GM12878 (cell line): ENCODE data around the gene TNXB. TPM values are rescaled to one million over a fixed set of nuclear protein-coding genes. Genes with fewer than 3 reads are reported as not detected.

ENCODE experiments used
- ATAC-seq: fragments of 200-7000 bp; cut with Tn5 transposase; 3 replicates; pipeline ENCODE4 v1.9.1; 2020; ENCODE audit warnings: mild to moderate bottlenecking, moderate library complexity
- BruUV-seq: library from RNA; stranded (reverse); fragments of 400-500 nt; replicated peaks from 2 replicates; lab custom pipeline; 2021; lab: Mats Ljungman, UMichigan
- CTCF ChIA-PET: fragments of 300-600 bp; sonication (Branson Sonifier 250); formaldehyde crosslinking; extraction: SDS; loops from one replicate; lab custom pipeline; 2021; ENCODE audit warnings: inconsistent platforms; lab: Yijun Ruan, JAX
- POLR2A ChIA-PET: fragments of 350-600 bp; formaldehyde crosslinking; extraction: SDS; loops from one replicate; lab custom pipeline; 2021; ENCODE audit warnings: inconsistent platforms; lab: Charles Lee
- RAD21 ChIA-PET: fragments of 300-600 bp; sonication (Branson Sonifier 250); formaldehyde crosslinking; loops from one replicate; lab custom pipeline; 2023; ENCODE audit warnings: antibody characterized with exemption; ENCODE audit not compliant: unreplicated experiment; lab: Charles Lee
- SMC1A ChIA-PET: fragments of 300-600 bp; sonication (Branson Sonifier 250); formaldehyde crosslinking; loops from one replicate; lab custom pipeline; 2023; ENCODE audit not compliant: unreplicated experiment, uncharacterized antibody; lab: Charles Lee
- DNase-seq: peaks from one replicate; pipeline ENCODE4 v3.0.0-alpha.2; 2011; ENCODE audit warnings: low read depth, low spot score
- FAIRE-seq: peaks from 3 replicates; lab custom pipeline; 2011; peaks lifted over from hg19 to GRCh38; lab: Jason Lieb, UNC
- H2AFZ ChIP-seq: 2 replicates; pipeline ENCODE4 v1.6.0; 2011; ENCODE audit warnings: low read depth, low read length, control low read depth; ENCODE audit not compliant: control insufficient read depth
- H3K27ac ChIP-seq: 2 replicates; pipeline ENCODE4 v1.5.1; 2011; ENCODE audit warnings: control low read depth; ENCODE audit not compliant: control insufficient read depth, insufficient read depth
- H3K27me3 ChIP-seq, 2 experiments: replicated peaks in 1 of 2; 2 replicates each; pipeline versions ENCODE4 v1.6.0 to v1.6.1; 2011; ENCODE audit warnings: low read length in 1 of 2; ENCODE audit not compliant: control insufficient read depth in 2 of 2, insufficient read depth in 2 of 2
- H3K36me3 ChIP-seq, 2 experiments: 2 replicates each; pipeline ENCODE4 v1.5.1; 2011; ENCODE audit warnings: low read length in 1 of 2; ENCODE audit not compliant: control insufficient read depth in 2 of 2, insufficient read depth in 2 of 2
- H3K4me1 ChIP-seq: 2 replicates; pipeline ENCODE4 v1.6.1; 2011; ENCODE audit warnings: mild to moderate bottlenecking, low read length, moderate library complexity, mixed read lengths; ENCODE audit not compliant: control insufficient read depth, insufficient read depth
- H3K4me2 ChIP-seq: 2 replicates; pipeline ENCODE4 v1.6.0; 2011; ENCODE audit warnings: control low read depth; ENCODE audit not compliant: control insufficient read depth, insufficient read depth
- H3K4me3 ChIP-seq: fragments of 200-600 bp; sonication (generic); 2 replicates; pipeline ENCODE4 v1.5.1; 2016
- H3K79me2 ChIP-seq: 2 replicates; pipeline ENCODE4 v1.6.0; 2011; ENCODE audit warnings: low read length; ENCODE audit not compliant: control insufficient read depth, insufficient read depth
- H3K9ac ChIP-seq: 2 replicates; pipeline ENCODE4 v1.8.0; 2011; ENCODE audit warnings: low read length, control low read depth, mixed read lengths; ENCODE audit not compliant: control insufficient read depth, insufficient read depth
- H3K9me3 ChIP-seq: replicated peaks from 3 replicates; pipeline ENCODE4 v1.5.1; 2011; ENCODE audit warnings: mild to moderate bottlenecking, low read length; ENCODE audit not compliant: control insufficient read depth, insufficient read depth
- H4K20me1 ChIP-seq: 2 replicates; pipeline ENCODE4 v1.6.0; 2011; ENCODE audit not compliant: control insufficient read depth, insufficient read depth
- BMI1 ChIP-seq: fragments of 450-650 bp; IDR thresholded peaks from 2 replicates; pipeline ENCODE4 v1.6.1; 2016; ENCODE audit warnings: mild to moderate bottlenecking, moderate library complexity, borderline replicate concordance
- FOXK2 ChIP-seq: fragments of 450-650 bp; IDR thresholded peaks from 2 replicates; pipeline ENCODE4 v1.6.1; 2017; ENCODE audit warnings: mild to moderate bottlenecking, moderate library complexity
- IKZF2 ChIP-seq, 2 experiments: fragments of 450-650 bp; IDR thresholded peaks; 2 replicates each; pipeline ENCODE4 v1.6.1; 2017; ENCODE audit warnings: mild to moderate bottlenecking in 2 of 2, moderate library complexity in 2 of 2
- KLF5 ChIP-seq: fragments of 450-650 bp; IDR thresholded peaks from 2 replicates; pipeline ENCODE4 v1.6.1; 2014; ENCODE audit warnings: mild to moderate bottlenecking; ENCODE audit not compliant: partially characterized antibody
- NFIC ChIP-seq: IDR thresholded peaks from 2 replicates; pipeline ENCODE4 v1.6.1; 2012; ENCODE audit warnings: low read depth, mild to moderate bottlenecking, inconsistent platforms, low read length, moderate library complexity
- RFX5 ChIP-seq: IDR thresholded peaks from 2 replicates; pipeline ENCODE4 v1.6.1; 2011; ENCODE audit warnings: low read depth, low read length, improper control_type of control experiment
- WGBS: methylation state at CpG from one replicate; pipeline ENCODE4 v1.1.6; 2016; ENCODE audit warnings: low lambda C conversion rate; ENCODE audit not compliant: insufficient replicate concordance, insufficient coverage; ENCODE audit errors: missing lambda C conversion rate; 5-methylcytosine and 5-hydroxymethylcytosine counted together
- in situ Hi-C: fragments of 300-500 bp; cut with MboI; formaldehyde crosslinking; loops from 9 replicates; pipeline ENCODE4 v1.14.3; 2018; ENCODE audit warnings: mixed read lengths
- intact Hi-C: fragments of 100-400 bp; cut with micrococcal nuclease; formaldehyde crosslinking; loops from one replicate; pipeline ENCODE4 v1.14.2; 2022; ENCODE audit not compliant: unreplicated experiment
- polyA plus RNA-seq, 11 experiments: library from polyadenylated mRNA; depleted of rRNA in 4 of 11; unstranded in 6 of 11; stranded (reverse) in 5 of 11; fragments of >200 nt; fragmentation: Nextera tagmentation in 4 of 11; fragmentation: Illumina TruSeq in 1 of 11; extraction: Ambion mirVana in 4 of 11; extraction: Trizol in 1 of 11; gene quantifications; 1 replicate in 1 of 11; 2 replicates in 10 of 11; pipeline versions ENCODE4 v1.2.1 to v1.2.3, GENCODE V29; 2011 to 2016; ENCODE audit warnings: inconsistent platforms in 2 of 11, missing spikeins in 2 of 11, low read depth in 1 of 11
- total RNA-seq, 4 experiments: library from RNA; depleted of rRNA in 3 of 4; stranded (reverse); fragments of >200 nt in 3 of 4; fragmentation: Illumina TruSeq in 1 of 4; extraction: Trizol in 1 of 4; gene quantifications; 2 replicates each; pipeline versions ENCODE4 v1.2.1 to v1.2.3, GENCODE V29; 2013 to 2021

Gene TNXB
- total and polyA plus RNA-seq, 10 of the 15 experiments (the other 5 are each of a cell fraction or from before 2014, with no cell fraction given): 0.03 to 2.5 (median 0.68) TPM; not detected in 2

DNA sequence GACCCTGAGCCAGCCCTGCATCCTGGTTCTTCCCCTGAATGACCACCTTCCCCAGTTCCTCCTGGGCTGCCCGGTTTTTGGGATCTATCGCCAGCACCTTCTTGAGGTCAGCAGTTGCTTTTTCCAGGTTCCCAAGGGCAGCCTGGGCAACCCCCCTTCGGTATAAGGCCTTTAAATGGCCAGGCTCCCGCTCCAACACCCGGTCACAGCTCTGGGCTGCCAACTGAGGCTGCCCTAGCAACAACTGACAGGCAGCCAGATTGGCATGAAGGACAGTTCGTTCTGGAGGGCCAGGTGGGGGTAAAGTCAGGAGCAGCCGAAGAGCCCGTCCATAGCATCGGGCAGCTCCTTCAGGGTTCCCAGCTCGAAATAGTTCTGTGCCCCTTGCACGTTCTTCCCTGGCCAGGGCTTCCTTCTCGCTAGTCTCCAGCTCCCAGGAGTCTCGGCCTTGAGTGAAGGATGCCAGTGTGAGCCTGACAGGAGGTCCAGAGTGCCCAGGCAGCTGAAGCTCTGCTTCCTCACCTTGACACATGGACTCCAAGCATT, 19.7 kb upstream of the TNXB start:
- Histone ChIP-seq H3K79me2 (peaks cover 23% of the 10 kb centered on the region), H3K4me3 (peak overlapping the region; percentile 75), H3K27me3 (no peaks in the 10 kb centered on the region), H3K4me1 (peaks cover 13% of the 10 kb centered on the region), H3K9ac (peak overlapping the region; percentile 83), H3K36me3 (peaks cover 0 to 8% of the 10 kb centered on the region in 2 experiments; a peak in 1 of 4 replicates), H3K27ac (peak overlapping the region; percentile 24), H3K4me2 (peak overlapping the region; percentile 88), H4K20me1 (no peaks in the 10 kb centered on the region), H3K9me3 (no peaks in the 10 kb centered on the region), H2AFZ (peak overlapping the region; percentile 90)
- WGBS: 73% methylated on average over 13 of the region's 13 CpGs
- peak; percentile 56 for TF ChIP-seq RFX5
- no peak for TF ChIP-seq IKZF2 (IDR thresholded peaks at IDR 0.05)
- TF ChIP-seq BMI1: no peak
- TF ChIP-seq NFIC: no peak
- TF ChIP-seq KLF5: no peak
- no peak for TF ChIP-seq FOXK2
- POLR2A ChIA-PET: interaction anchor here (0.5 to 5.1 kb wide), 14 partner anchors 14 to 1916 kb away, joined by 3 to 69 read pairs (median 7); partner anchors contain the start of genes AGPAT1, GPSM3, NEU1 and PBX2
- CTCF ChIA-PET: interaction anchor here (0.7 to 4.6 kb wide), 7 partner anchors 11 to 824 kb away, joined by 3 to 48 read pairs (median 5); partner anchors contain the start of genes GPSM3 and HLA-DMA
- FAIRE-seq: no peak
- SMC1A ChIA-PET: interaction anchor here (0.9 to 3.8 kb wide), 6 partner anchors 10 to 170 kb away, joined by 3 to 24 read pairs (median 12); partner anchors contain the start of genes AGPAT1, GPSM3, PBX2 and SKIC2
- in situ Hi-C loops: no loop called here
- RAD21 ChIA-PET: interaction anchor here (1.0 to 3.7 kb wide), 5 partner anchors 10 to 67 kb away, joined by 5 to 27 read pairs (median 6); partner anchors contain the start of genes GPSM3 and PBX2
- no peak for DNase-seq
- no peak for ATAC-seq
- BruUV-seq: no TSS peak
- intact Hi-C loops: no loop called here
